Measurements from ENCODE around the gene NOL12. TPM values are rescaled to one million over a fixed set of nuclear protein-coding genes. Genes with fewer than 3 reads are reported as not detected.

The NOL12 gene
- total and polyA plus RNA-seq, 8 donors = 16.2 to 26.3 (median 20.3) TPM

- H3K4me3 ChIP-seq = no peak overlapping the region
- ATAC-seq (no peak), DNase-seq (no peak)
- H3K36me3 ChIP-seq = no peaks in the 10 kb centered on the region
- no peak for TF ChIP-seq CTCF (IDR thresholded peaks at IDR 0.05)
- intact Hi-C loops (cut with DNase I) = no loop called here
- H3K9me3 ChIP-seq = no peaks in the 10 kb centered on the region
- H3K4me1 ChIP-seq = peaks cover 8 to 40% of the 10 kb centered on the region in 2 donors
- no peak overlapping the region for H3K27ac ChIP-seq
- H3K27me3 ChIP-seq = no peaks in the 10 kb centered on the region
Measured at GRCh38 chr22:37734402-37734700, 48.2 kb downstream of the NOL12 start.

GRCh38 chr22:37734964-37735451 is 48.9 kb downstream of the NOL12 start:
- H3K27me3 ChIP-seq = no peaks in the 10 kb centered on the region
- no peaks in the 10 kb centered on the region for H3K9me3 ChIP-seq
- DNase-seq (peak in 1 of 4 donors; percentile 35), ATAC-seq (peak; percentile 50)
- H3K36me3 ChIP-seq = no peaks in the 10 kb centered on the region
- peaks cover 8 to 45% of the 10 kb centered on the region in 2 donors for H3K4me1 ChIP-seq
- peak in 1 of 2 donors; percentile 45 for TF ChIP-seq CTCF (IDR thresholded peaks at IDR 0.05)
- no peak overlapping the region for H3K27ac ChIP-seq
- no peak overlapping the region for H3K4me3 ChIP-seq
- intact Hi-C loops (cut with DNase I) = no loop called here

GRCh38 chr22:37739035-37739434 is 52.9 kb downstream of the NOL12 start:
- no peak for TF ChIP-seq CTCF (IDR thresholded peaks at IDR 0.05)
- no peak overlapping the region for H3K4me3 ChIP-seq
- peaks cover 18 to 56% of the 10 kb centered on the region in 2 donors for H3K4me1 ChIP-seq
- no peaks in the 10 kb centered on the region for H3K27me3 ChIP-seq
- ATAC-seq = peak; percentile 7
- intact Hi-C loops (cut with DNase I) = no loop called here
- H3K9me3 ChIP-seq = no peaks in the 10 kb centered on the region
- peak in 2 of 4 donors; percentile 78 to 90 for DNase-seq
- peak overlapping the region in 1 of 2 donors; percentile 89 for H3K27ac ChIP-seq
- H3K36me3 ChIP-seq = no peaks in the 10 kb centered on the region

- no peak for TF ChIP-seq CTCF (IDR thresholded peaks at IDR 0.05)
- DNase-seq (peak in 2 of 4 donors; percentile 77 to 91), ATAC-seq (peak; percentile 32)
- Histone ChIP-seq H3K27me3 (no peaks in the 10 kb centered on the region), H3K4me3 (no peak overlapping the region), H3K4me1 (peaks cover 18 to 61% of the 10 kb centered on the region in 2 donors), H3K36me3 (no peaks in the 10 kb centered on the region), H3K9me3 (no peaks in the 10 kb centered on the region), H3K27ac (peak overlapping the region; percentile 2 to 89)
- intact Hi-C loops (cut with DNase I) = no loop called here
Measured at GRCh38 chr22:37739611-37740049, 53.5 kb downstream of the NOL12 start.

GRCh38 chr22:37740455-37741311 is 54.5 kb downstream of the NOL12 start:
- peaks cover 18 to 62% of the 10 kb centered on the region in 2 donors for H3K4me1 ChIP-seq
- peak overlapping the region in 1 of 2 donors; percentile 89 for H3K27ac ChIP-seq
- DNase-seq (no peak), ATAC-seq (no peak)
- H3K4me3 ChIP-seq = no peak overlapping the region
- no peaks in the 10 kb centered on the region for H3K36me3 ChIP-seq
- no peaks in the 10 kb centered on the region for H3K27me3 ChIP-seq
- no peaks in the 10 kb centered on the region for H3K9me3 ChIP-seq
- intact Hi-C loops (cut with DNase I) = no loop called here
- TF ChIP-seq CTCF (IDR thresholded peaks at IDR 0.05) = no peak
